ENCODE measurements around the gene APC. TPM values are rescaled to one million over a fixed set of nuclear protein-coding genes. Genes with fewer than 3 reads are reported as not detected.

APC gene
- total RNA-seq, result 10 to 100 TPM; 20.8 to 27.5 TPM

DNA sequence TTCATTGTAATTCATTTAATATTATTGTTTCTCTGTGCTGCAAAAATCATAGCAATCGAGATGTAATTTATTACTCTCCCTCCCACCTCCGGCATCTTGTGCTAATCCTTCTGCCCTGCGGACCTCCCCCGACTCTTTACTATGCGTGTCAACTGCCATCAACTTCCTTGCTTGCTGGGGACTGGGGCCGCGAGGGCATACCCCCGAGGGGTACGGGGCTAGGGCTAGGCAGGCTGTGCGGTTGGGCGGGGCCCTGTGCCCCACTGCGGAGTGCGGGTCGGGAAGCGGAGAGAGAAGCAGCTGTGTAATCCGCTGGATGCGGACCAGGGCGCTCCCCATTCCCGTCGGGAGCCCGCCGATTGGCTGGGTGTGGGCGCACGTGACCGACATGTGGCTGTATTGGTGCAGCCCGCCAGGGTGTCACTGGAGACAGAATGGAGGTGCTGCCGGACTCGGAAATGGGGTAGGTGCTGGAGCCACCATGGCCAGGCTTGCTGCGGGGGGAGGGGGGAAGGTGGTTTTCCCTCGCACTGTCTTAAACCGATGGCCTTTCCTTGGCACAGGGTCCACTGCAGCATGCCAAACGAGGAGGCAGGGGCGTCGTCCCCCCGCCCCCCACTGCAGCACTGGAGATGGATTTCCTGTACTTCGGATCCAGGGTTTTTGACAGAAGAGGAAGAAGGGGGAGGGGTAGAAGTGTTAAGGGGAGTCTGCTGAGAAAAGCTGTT is at the start of gene APC:
TSS of gene APC (plus strand) at position 423 of the 728 bp plus-strand sequence. CDS start 17,006 bp downstream, outside the sequence.
- Mint-ChIP-seq H3K36me3 (ENCODE audit: low read depth) (no peaks in the 10 kb centered on the region), H3K9me3 (no peaks in the 10 kb centered on the region), H3K27ac (peak within 1 kb of the TSS; percentile 87), H3K4me3 (peak within 1 kb of the TSS; percentile 95), H3K27me3 (no peaks in the 10 kb centered on the region), H3K4me1 (peaks cover 8% of the 10 kb centered on the region)
- peak; percentile 100 for ATAC-seq (replicated peaks)

DNA sequence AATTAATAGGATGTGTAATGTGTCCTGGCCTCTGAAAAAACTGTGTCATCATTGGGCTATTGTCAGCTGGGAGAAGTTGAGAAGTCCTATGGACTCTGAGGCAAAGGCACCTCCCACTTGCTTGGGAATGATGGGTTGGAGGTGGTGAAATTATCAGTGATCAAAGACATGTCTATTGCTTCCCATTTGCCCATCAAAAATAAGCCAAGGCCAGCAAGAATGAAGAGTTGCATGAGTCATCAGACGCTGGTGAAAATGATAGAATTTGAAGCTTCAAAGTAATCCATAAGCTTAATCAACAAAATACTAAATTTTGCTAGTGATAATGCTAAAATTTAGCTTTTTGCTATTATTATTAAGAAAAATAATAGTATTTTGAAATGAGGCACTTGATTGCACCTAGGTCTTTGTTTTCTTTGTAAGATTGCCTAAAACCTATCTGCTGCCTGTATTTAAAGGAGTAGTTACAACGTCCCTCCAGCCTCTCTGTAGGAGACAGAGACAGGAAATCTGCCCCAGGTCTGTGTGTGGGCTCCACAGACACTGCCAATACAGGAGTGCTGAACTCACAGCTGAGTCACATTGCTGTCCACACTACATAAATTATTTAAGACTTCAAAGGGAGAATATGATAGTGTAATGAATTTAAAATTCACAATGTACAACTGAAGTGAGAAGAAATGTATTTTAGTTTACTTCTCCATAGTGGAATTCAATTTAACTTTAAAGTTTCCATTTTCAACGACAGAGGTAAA is 48.4 kb upstream of the APC start:
- ATAC-seq (replicated peaks), result no peak
- no peak overlapping the region for H3K4me3 Mint-ChIP-seq
- no peaks in the 10 kb centered on the region for H3K4me1 Mint-ChIP-seq
- no peaks in the 10 kb centered on the region for H3K36me3 Mint-ChIP-seq (ENCODE audit: low read depth)
- no peaks in the 10 kb centered on the region for H3K9me3 Mint-ChIP-seq
- H3K27ac Mint-ChIP-seq, result no peak overlapping the region
- peaks cover 26% of the 10 kb centered on the region for H3K27me3 Mint-ChIP-seq

DNA sequence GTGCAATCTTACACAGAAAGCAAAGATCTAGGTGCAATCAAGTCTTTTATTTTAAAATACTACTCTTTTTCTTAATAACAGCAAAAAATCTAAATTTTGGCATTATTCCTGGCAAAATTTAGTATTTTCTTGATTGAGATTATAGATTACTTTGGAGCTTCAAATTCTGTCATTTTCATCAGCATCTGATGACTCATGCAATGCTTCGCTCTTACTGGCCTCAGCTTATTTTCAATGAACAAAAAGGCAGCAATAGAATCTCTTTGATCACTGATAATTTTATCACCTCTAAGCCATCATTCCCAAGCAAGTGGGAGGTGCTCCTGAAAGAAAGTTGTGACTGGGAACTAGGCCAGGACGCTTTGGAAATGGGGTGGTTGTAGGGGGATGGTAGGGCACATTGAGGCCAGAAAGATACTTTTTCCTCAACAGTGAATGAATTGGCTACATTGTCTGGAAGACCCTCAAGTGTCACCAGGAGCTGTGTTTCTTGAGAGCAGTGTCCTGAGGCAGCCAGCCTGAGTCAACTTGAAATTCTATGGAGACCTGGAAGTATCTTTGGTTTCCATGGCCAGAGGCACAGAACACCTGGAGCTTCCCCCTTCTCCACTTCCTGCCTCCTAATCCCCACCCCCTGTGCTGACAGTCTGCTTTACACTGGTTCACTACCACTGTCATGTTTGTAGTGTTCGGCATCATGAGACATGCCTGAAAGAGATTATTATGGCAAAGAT is 46.9 kb upstream of the APC start:
- Mint-ChIP-seq H3K27me3 (peaks cover 36% of the 10 kb centered on the region), H3K9me3 (no peaks in the 10 kb centered on the region), H3K4me3 (no peak overlapping the region), H3K4me1 (no peaks in the 10 kb centered on the region), H3K36me3 (ENCODE audit: low read depth) (no peaks in the 10 kb centered on the region), H3K27ac (no peak overlapping the region)
- ATAC-seq (replicated peaks), result no peak

DNA sequence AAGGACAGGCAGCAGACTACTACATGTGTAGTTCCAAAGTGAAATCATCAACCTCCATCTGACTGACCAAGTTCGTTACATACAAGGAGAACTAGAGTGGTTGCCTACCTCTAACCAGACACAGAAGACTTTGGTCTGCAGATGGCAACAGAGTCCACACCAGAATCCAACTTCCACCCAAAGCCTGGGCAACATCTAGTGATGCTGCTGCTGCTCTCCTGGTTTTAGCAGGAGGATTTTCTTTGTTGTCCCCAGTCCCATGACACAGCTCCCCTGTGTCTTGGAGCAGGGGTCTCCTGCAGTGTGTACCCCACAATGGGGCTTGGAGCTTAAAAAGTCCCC is 46.4 kb upstream of the APC start:
- H3K36me3 Mint-ChIP-seq (ENCODE audit: low read depth), result no peaks in the 10 kb centered on the region
- H3K27ac Mint-ChIP-seq, result no peak overlapping the region
- no peaks in the 10 kb centered on the region for H3K4me1 Mint-ChIP-seq
- H3K4me3 Mint-ChIP-seq, result no peak overlapping the region
- no peaks in the 10 kb centered on the region for H3K9me3 Mint-ChIP-seq
- H3K27me3 Mint-ChIP-seq, result peaks cover 40% of the 10 kb centered on the region
- no peak for ATAC-seq (replicated peaks)

DNA sequence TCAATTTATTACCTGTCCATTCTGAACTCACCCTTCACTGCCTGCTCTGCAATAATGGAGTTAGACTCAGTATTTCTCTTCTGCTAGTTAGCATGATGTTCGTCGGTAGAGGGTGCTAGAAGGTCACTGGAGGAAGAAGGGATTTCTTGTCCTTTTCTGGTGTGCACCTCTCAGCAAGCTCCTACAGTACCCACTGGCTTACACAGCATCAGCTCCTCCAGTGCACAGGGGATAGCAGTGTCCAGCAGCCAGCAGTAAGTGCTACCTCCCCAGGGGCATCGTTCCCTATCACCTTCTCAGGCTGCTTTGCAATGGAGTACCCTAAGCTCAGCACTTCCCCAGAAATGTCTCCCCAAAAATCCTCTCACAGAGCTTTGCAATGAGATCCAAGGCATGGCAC is 45.9 kb upstream of the APC start:
- Mint-ChIP-seq H3K27ac (no peak overlapping the region), H3K27me3 (peaks cover 41% of the 10 kb centered on the region), H3K4me1 (no peaks in the 10 kb centered on the region), H3K36me3 (ENCODE audit: low read depth) (no peaks in the 10 kb centered on the region), H3K4me3 (no peak overlapping the region), H3K9me3 (no peaks in the 10 kb centered on the region)
- ATAC-seq (replicated peaks), result peak; percentile 35

DNA sequence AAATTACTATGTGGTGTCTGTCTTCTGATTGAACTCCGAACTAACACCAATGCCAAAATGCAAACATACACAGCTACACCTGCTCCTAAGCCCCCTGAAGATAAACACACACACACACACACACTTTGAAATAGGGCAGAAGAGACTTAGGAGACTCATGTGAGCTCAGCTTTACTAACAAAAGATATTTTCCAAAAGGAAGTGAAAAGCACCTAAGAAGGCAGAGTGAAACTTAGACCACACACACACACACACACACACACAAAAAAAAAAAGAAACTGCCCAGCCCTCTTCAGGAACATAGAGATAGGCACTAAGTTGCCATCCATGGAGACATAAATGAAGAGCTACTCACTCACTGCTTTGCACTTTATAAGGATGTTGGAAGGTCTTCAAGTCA is 45.2 kb upstream of the APC start:
- ATAC-seq (replicated peaks), result no peak
- no peaks in the 10 kb centered on the region for H3K36me3 Mint-ChIP-seq (ENCODE audit: low read depth)
- no peaks in the 10 kb centered on the region for H3K9me3 Mint-ChIP-seq
- peaks cover 41% of the 10 kb centered on the region for H3K27me3 Mint-ChIP-seq
- no peak overlapping the region for H3K4me3 Mint-ChIP-seq
- H3K27ac Mint-ChIP-seq, result no peak overlapping the region
- H3K4me1 Mint-ChIP-seq, result no peaks in the 10 kb centered on the region

DNA sequence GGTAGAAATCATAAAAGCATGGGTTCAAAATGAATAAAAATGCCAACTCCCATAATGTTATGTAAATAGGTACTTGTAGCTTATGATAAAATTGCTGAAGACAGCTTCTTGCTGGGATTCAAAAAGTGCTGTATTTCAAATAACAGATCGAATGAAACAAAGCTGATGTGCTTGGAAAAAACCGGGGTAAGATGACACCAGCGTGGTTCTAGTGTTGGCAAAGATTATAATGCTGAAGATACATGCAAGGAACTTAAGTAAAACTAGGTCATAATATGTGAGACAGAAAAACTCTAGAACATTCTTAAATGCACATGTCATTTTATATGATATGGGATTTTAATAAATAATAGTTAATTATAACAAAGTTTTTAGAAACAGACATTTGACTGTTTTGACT is 44.4 kb upstream of the APC start:
- Mint-ChIP-seq H3K27ac (no peak overlapping the region), H3K9me3 (no peaks in the 10 kb centered on the region), H3K4me3 (no peak overlapping the region), H3K36me3 (ENCODE audit: low read depth) (no peaks in the 10 kb centered on the region), H3K27me3 (peaks cover 38% of the 10 kb centered on the region), H3K4me1 (no peaks in the 10 kb centered on the region)
- ATAC-seq (replicated peaks), result no peak

DNA sequence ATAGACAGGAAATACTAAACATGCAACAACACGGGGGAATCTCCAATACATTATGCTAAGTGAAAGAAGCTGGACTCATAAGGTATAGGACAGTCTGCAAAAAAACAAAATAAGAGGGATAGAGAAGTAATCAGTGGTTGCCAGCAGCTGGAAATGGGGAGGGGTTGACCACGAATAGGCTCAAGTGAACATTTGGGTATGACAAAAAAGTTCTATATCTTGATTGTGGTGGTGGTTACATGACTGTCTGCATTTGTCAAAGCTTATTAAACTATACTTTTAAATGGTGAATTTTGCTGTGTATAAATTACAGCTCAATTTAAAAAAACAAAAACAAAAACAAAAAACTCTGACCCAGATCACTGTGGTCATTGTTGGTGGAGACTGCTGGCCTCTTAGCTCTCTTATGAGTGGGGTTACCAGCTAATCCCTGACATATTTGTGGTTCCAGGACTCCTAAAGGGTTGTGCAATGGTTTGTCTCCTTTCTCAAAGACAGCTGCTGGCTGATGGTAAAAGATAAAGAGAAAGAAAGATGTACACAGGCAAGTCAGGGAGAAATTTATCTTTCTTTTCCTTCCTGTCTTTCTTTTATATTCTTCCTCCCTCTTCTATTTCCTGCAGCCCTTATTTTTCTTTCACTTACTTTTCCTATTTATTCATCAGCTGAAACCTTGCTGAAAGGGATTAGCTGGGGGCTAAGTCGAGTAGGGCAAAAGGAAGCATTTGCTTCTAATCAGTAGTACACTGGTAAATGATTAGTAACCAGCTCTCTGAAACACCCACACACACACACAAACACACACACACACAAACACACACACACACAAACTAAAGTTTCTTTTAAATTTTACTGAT is 42.6 kb upstream of the APC start:
- Mint-ChIP-seq H3K4me1 (no peaks in the 10 kb centered on the region), H3K27ac (no peak overlapping the region), H3K27me3 (peaks cover 37% of the 10 kb centered on the region), H3K36me3 (ENCODE audit: low read depth) (no peaks in the 10 kb centered on the region), H3K9me3 (no peaks in the 10 kb centered on the region), H3K4me3 (no peak overlapping the region)
- no peak for ATAC-seq (replicated peaks)

DNA sequence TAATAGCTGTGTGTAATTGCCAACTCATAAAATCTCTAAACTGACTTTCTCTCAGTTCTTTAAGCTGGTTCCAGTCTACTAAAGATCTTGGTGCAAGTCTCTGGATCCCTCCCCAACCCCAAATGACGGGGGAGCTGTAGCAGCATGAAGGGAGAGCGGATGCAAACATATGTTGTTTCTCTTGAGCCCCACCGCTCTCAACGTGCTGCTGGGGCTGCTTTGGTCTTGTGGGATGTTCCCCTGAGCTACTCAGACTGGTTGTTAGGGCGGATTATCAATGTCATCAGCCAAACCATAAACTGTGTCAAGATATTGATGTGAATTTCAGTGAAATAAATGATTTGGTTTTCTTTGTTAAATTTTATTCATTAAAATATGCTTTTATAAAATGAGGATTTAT is 40.9 kb upstream of the APC start:
- no peak for ATAC-seq (replicated peaks)
- H3K27ac Mint-ChIP-seq, result no peak overlapping the region

DNA sequence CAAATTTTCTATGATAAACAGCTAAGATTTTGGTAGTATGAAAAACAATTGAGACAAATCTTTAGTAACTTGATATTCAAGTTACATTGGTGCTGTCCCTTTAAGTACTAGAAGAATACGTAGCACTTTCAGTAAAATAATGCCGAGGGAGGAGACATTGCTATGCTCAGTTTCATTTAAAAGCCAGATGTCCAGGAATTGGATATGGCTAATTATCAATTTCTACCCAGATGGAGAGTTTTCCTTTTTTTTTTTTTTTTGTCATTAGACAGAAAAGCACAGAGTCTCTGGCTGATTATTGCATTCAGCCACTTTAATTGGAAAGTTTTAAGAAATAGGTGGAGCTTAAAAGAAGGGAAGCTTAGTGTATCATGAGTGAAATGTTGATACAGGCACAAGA is 40.4 kb upstream of the APC start:
- ATAC-seq (replicated peaks), result no peak
- Mint-ChIP-seq H3K4me1 (no peaks in the 10 kb centered on the region), H3K4me3 (no peak overlapping the region), H3K27me3 (peaks cover 26% of the 10 kb centered on the region), H3K36me3 (ENCODE audit: low read depth) (no peaks in the 10 kb centered on the region), H3K27ac (no peak overlapping the region), H3K9me3 (no peaks in the 10 kb centered on the region)

More for the DNA sequence above, 40.9 kb upstream of the APC start:
- no peaks in the 10 kb centered on the region for H3K36me3 Mint-ChIP-seq (ENCODE audit: low read depth)
- no peaks in the 10 kb centered on the region for H3K9me3 Mint-ChIP-seq
- H3K27me3 Mint-ChIP-seq, result peaks cover 31% of the 10 kb centered on the region
- H3K4me1 Mint-ChIP-seq, result no peaks in the 10 kb centered on the region
- H3K4me3 Mint-ChIP-seq, result no peak overlapping the region

DNA sequence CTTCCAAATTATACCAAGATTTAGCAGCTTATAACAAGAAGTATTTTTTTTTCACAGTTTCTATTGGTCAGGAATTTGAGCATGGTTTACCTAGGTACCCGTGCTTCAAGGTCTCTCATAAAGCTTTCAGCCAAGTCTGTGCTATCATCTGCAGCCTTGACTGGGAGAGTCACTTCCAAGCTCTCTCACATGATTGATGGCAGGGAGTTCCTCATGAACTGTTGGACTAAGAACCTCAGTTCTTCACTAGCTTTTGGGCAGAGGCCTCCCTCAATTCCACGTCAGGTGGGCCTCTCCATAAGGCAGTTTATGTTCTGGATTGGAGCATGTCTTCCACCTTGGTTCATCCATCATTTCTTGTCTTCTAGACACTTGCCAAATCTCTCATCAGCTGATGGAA is 39.9 kb upstream of the APC start:
- peaks cover 22% of the 10 kb centered on the region for H3K27me3 Mint-ChIP-seq
- no peak overlapping the region for H3K27ac Mint-ChIP-seq
- no peak for ATAC-seq (replicated peaks)
- no peaks in the 10 kb centered on the region for H3K36me3 Mint-ChIP-seq (ENCODE audit: low read depth)
- H3K4me1 Mint-ChIP-seq, result no peaks in the 10 kb centered on the region
- H3K9me3 Mint-ChIP-seq, result no peaks in the 10 kb centered on the region
- H3K4me3 Mint-ChIP-seq, result no peak overlapping the region

DNA sequence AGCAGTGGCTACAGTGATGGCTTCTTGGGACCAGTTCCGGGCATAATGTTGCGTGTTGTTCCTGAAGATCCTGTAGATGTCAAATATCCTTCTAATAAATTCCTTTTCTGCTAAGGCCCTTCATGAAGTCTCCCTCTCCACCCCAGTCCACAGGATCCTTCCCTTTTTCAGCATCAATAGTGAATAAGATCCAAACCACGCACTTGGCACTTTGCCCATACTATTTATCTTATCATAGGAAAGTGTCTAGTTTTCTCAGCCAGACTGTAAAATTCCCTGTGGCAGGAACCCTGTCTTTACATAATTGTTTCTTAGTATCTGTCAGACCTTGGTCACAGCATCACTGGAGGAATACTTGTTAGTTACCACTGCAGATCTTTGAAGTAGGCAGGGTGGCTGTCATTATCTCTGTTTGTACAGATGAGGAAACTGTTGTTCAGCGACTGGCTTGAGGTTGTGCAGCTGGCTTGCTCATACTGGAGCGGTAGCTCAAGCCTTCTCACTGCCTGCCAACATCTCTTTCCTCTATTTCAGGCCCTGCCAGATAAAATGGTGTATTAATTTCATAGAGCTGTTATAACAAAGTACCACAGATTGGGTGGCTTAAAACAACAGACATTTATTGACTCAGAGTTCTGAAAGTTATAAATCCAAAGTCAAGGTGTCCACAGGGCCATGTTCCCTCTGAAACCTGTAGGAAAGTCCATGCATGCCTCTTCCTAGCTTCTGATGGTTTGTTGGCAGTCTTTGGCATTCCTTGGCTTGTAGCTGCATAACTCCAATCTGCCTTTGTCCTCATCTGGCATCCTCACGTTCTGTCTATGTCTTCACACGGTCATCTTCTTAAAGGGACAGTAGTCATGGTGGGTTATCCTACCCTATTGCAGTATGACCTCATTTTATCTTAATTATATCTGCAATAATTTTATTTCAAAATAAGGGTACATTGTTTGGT is 33.5 kb upstream of the APC start:
- no peaks in the 10 kb centered on the region for H3K9me3 Mint-ChIP-seq
- H3K27ac Mint-ChIP-seq, result no peak overlapping the region
- H3K36me3 Mint-ChIP-seq (ENCODE audit: low read depth), result peaks cover 15% of the 10 kb centered on the region
- H3K4me1 Mint-ChIP-seq, result peaks cover 21% of the 10 kb centered on the region
- ATAC-seq (replicated peaks), result no peak
- no peak overlapping the region for H3K4me3 Mint-ChIP-seq
- peaks cover 7% of the 10 kb centered on the region for H3K27me3 Mint-ChIP-seq

DNA sequence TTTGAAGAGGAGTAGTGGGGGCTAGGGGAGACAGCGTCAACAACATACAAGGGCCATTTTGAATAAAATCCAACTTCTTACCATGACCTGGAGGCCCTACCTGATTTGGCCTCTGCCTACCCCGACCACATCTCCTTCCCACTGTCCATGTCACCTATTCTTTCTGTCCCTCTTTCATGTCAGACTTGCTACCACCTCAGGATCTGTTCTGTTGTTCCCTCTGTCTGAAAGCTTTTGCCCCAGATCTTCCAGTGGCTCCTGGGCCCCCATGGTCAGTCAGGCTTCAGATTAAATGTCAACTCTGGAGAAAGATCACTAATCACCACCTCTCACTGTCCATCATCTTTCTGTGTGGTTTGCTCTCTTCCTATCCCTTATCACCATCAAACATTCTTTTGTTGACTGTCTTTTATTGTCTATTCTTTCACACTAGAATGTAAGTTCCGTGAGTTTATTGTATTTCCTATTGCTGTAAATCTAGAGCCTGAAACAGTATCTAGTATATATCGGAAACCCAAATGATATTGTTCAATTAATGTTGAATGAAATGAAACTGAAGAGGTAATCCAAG is 31.2 kb upstream of the APC start:
- peak overlapping the region; percentile 90 for H3K4me3 Mint-ChIP-seq
- no peak for ATAC-seq (replicated peaks)
- peaks cover 15% of the 10 kb centered on the region for H3K36me3 Mint-ChIP-seq (ENCODE audit: low read depth)
- H3K27me3 Mint-ChIP-seq, result no peaks in the 10 kb centered on the region
- H3K4me1 Mint-ChIP-seq, result peaks cover 31% of the 10 kb centered on the region
- peak overlapping the region; percentile 94 for H3K27ac Mint-ChIP-seq
- no peaks in the 10 kb centered on the region for H3K9me3 Mint-ChIP-seq

Data from activated T-helper 17 cell treated with anti-CD3 and anti-CD28 coated beads, Interleukin-2, amount 50 U/mL, for 72 hours (primary cell).